ENCODE measurements around the gene ERICH6.

DNA sequence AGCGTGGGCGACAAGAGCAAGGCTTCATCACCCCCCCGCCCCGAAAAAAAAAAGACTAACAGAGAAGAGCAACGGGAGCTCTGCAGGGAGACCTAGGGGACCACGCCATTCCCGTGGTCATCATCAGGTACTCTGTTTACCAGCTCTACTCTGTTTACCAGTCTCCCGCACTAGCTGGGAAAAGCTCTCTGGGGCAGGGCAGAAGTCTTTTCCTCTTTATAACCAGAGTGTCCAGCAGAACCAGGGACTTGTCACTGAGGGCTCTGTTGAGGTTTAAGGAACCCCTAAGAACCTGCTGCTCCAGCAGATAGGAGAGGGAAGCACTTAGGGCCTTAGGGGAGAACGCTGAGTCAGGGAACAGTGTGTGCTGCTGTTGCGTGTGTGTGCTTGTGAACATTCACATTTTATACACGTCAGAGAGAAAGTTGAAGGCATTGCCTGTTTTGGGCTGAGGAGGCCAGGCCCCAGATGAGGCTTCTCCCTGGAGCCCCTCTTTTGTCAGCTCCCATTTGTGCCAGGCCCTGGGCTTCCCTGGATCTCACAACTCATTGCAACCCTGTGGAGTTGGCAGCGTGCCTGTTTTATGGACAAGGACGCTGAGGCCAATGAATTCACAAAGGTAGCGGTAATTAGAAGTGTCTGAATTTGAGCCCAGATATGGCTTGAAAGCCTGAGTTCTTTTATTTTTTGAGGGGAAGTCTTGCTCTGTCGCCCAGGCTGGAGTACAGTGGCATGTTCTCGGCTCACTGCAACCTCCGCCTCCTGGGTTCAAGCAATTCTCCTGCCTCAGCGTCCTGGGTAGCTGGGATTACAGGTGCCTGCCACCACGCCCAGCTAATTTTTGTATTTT is 24.2 kb upstream of the ERICH6 start:
- TF ChIP-seq, protein P1, sequence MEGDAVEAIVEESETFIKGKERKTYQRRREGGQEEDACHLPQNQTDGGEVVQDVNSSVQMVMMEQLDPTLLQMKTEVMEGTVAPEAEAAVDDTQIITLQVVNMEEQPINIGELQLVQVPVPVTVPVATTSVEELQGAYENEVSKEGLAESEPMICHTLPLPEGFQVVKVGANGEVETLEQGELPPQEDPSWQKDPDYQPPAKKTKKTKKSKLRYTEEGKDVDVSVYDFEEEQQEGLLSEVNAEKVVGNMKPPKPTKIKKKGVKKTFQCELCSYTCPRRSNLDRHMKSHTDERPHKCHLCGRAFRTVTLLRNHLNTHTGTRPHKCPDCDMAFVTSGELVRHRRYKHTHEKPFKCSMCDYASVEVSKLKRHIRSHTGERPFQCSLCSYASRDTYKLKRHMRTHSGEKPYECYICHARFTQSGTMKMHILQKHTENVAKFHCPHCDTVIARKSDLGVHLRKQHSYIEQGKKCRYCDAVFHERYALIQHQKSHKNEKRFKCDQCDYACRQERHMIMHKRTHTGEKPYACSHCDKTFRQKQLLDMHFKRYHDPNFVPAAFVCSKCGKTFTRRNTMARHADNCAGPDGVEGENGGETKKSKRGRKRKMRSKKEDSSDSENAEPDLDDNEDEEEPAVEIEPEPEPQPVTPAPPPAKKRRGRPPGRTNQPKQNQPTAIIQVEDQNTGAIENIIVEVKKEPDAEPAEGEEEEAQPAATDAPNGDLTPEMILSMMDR (IDR thresholded peaks at IDR 0.05) = no peak
- TF ChIP-seq POLR2AphosphoS5 (IDR thresholded peaks at IDR 0.05) = peak in 1 of 3 donors; percentile 62
- TF ChIP-seq EP300 (IDR thresholded peaks at IDR 0.05) = no peak
- TF ChIP-seq POLR2A (IDR thresholded peaks at IDR 0.05) = no peak
